MM.1S (cell line): ENCODE measurements around the gene VKORC1.
"Not testable (repeated sequence)": the region's sequence is repeated elsewhere in the genome, so short reads cannot be mapped to it uniquely, and the experiment has no call there.

Experiments
- DNase-seq: peaks from one replicate; pipeline ENCODE4 v3.0.0-alpha.2; 2015
- H2AFZ ChIP-seq: fragments of 300-600 bp; sonication (generic); 2 replicates; pipeline ENCODE4 v1.6.0; 2016; ENCODE audit warnings: antibody characterized with exemption, low read length
- H3F3A ChIP-seq: fragments of 300-600 bp; sonication (generic); 2 replicates; pipeline ENCODE4 v1.6.1; 2016; ENCODE audit warnings: mild to moderate bottlenecking, antibody characterized with exemption, low read length, moderate library complexity, mixed read lengths; ENCODE audit not compliant: insufficient read depth
- H3K27ac ChIP-seq: fragments of 300-600 bp; sonication (generic); 2 replicates; pipeline ENCODE4 v1.5.1; 2016; ENCODE audit warnings: mild to moderate bottlenecking, low read length
- H3K27me3 ChIP-seq: fragments of 300-600 bp; sonication (generic); replicated peaks from 2 replicates; pipeline ENCODE4 v1.6.0; 2016; ENCODE audit warnings: low read length; ENCODE audit not compliant: insufficient read depth
- H3K36me3 ChIP-seq: fragments of 300-600 bp; sonication (generic); replicated peaks from 2 replicates; pipeline ENCODE4 v1.6.1; 2016; ENCODE audit warnings: mild to moderate bottlenecking, low read length, mixed read lengths; ENCODE audit not compliant: insufficient read depth
- H3K4me1 ChIP-seq: fragments of 300-600 bp; sonication (generic); 2 replicates; pipeline ENCODE4 v1.6.1; 2016; ENCODE audit warnings: low read length, mixed read lengths
- H3K4me2 ChIP-seq: fragments of 300-600 bp; sonication (generic); 2 replicates; pipeline ENCODE4 v1.6.0; 2016; ENCODE audit warnings: low read depth, low read length
- H3K4me3 ChIP-seq: fragments of 300-600 bp; sonication (generic); 2 replicates; pipeline ENCODE4 v1.5.1; 2016; ENCODE audit warnings: low read length, mixed read lengths
- H3K79me2 ChIP-seq: fragments of 300-600 bp; sonication (generic); 2 replicates; pipeline ENCODE4 v1.6.1; 2016; ENCODE audit warnings: mixed run types, low read length, mixed read lengths
- H3K9ac ChIP-seq: fragments of 300-600 bp; sonication (generic); 2 replicates; pipeline ENCODE4 v1.6.1; 2016; ENCODE audit warnings: low read length, mixed read lengths
- H3K9me2 ChIP-seq: fragments of 300-600 bp; sonication (generic); replicated peaks from 2 replicates; pipeline ENCODE4 v1.6.1; 2016; ENCODE audit warnings: mild to moderate bottlenecking, low read length, mixed read lengths; ENCODE audit not compliant: insufficient read depth
- H3K9me3 ChIP-seq: fragments of 300-600 bp; sonication (generic); replicated peaks from 2 replicates; pipeline ENCODE4 v1.6.1; 2016; ENCODE audit warnings: mild to moderate bottlenecking, low read length, mixed read lengths; ENCODE audit not compliant: insufficient read depth
- H4K20me1 ChIP-seq: fragments of 300-600 bp; sonication (generic); 2 replicates; pipeline ENCODE4 v1.6.1; 2016; ENCODE audit warnings: mild to moderate bottlenecking, low read length, moderate library complexity, mixed read lengths; ENCODE audit not compliant: insufficient read depth
- EZH2 ChIP-seq: fragments of 300-600 bp; sonication (generic); optimal IDR thresholded peaks from 2 replicates; pipeline ENCODE3; 2017; ENCODE audit warnings: low read depth, mild to moderate bottlenecking, antibody characterized with exemption, low read length, mixed read lengths
- EZH2phosphoT487 ChIP-seq: fragments of 300-600 bp; sonication (generic); IDR thresholded peaks from 2 replicates; pipeline ENCODE4 v1.6.1; 2018; ENCODE audit warnings: antibody characterized with exemption, low read length
- TF ChIP-seq, protein P1 (sequence below): fragments of 300-600 bp; sonication (generic); IDR thresholded peaks from 2 replicates; pipeline ENCODE4 v1.5.1; 2016; ENCODE audit warnings: antibody characterized with exemption, low read length, mixed read lengths

The VKORC1 gene

DNA sequence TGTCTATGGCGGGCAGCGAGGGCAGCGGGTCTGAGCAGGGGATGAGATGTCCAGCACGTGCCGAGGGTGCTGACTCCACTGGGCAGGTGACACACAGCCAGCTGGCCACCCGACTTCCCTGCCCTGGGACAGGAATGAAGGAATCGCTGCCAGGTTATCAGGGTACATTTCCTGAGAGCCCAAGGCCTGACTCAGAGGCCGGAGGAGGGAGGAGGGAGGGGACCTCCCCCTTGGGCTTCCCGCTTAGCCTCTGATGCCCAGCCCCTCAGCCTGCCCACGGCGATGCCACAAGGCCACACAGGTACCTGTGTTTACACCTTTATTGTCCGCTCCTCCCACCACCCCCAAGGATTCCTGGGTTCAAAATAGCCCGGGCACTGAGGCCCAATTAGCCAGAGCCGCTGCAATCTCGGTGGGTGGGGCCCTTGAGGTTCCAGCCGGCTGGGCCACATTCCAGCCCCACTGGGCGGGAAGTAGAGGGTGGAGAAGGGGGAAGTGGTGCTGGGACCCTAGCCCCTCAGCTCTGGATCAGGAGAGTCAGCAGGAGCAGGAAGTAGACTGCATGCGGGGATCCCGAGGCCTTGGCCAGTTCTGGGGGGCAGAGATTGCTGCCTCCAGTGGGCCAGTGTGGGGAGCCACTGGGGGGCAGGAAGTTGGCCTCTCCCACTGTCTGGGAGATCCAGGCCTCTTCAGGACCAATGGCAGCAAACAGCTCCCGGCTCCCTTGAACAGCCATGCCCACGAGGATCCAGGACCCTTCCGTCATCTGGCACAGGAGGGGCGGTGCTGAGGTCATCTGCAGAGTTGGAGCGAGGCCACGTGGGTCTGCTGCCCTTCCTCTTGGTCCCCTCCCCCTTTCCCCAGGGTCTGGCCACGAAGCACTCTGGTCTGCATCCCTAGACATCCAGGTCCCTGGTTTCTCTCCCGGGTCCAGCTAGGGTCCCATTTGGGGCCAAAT, 44.3 kb upstream of the VKORC1 start:
- Histone ChIP-seq H3K79me2 (no peaks in the 10 kb centered on the region), H3K9me2 (no peaks in the 10 kb centered on the region), H3K9me3 (no peaks in the 10 kb centered on the region), H3K27me3 (0 out of 2 replicates have a peak, but pooled peaks cover 8% of the 10 kb centered on the region), H2AFZ (no peak overlapping the region), H3F3A (no peaks in the 10 kb centered on the region), H3K4me1 (peaks cover 8% of the 10 kb centered on the region), H3K27ac (no peak overlapping the region), H3K4me2 (no peak overlapping the region), H3K4me3 (no peak overlapping the region), H4K20me1 (no peaks in the 10 kb centered on the region), H3K9ac (no peak overlapping the region), H3K36me3 (no peaks in the 10 kb centered on the region)
- TF ChIP-seq, protein P1, sequence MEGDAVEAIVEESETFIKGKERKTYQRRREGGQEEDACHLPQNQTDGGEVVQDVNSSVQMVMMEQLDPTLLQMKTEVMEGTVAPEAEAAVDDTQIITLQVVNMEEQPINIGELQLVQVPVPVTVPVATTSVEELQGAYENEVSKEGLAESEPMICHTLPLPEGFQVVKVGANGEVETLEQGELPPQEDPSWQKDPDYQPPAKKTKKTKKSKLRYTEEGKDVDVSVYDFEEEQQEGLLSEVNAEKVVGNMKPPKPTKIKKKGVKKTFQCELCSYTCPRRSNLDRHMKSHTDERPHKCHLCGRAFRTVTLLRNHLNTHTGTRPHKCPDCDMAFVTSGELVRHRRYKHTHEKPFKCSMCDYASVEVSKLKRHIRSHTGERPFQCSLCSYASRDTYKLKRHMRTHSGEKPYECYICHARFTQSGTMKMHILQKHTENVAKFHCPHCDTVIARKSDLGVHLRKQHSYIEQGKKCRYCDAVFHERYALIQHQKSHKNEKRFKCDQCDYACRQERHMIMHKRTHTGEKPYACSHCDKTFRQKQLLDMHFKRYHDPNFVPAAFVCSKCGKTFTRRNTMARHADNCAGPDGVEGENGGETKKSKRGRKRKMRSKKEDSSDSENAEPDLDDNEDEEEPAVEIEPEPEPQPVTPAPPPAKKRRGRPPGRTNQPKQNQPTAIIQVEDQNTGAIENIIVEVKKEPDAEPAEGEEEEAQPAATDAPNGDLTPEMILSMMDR = no peak
- TF ChIP-seq EZH2phosphoT487 = no peak
- no peak for TF ChIP-seq EZH2
- DNase-seq = no peak

DNA sequence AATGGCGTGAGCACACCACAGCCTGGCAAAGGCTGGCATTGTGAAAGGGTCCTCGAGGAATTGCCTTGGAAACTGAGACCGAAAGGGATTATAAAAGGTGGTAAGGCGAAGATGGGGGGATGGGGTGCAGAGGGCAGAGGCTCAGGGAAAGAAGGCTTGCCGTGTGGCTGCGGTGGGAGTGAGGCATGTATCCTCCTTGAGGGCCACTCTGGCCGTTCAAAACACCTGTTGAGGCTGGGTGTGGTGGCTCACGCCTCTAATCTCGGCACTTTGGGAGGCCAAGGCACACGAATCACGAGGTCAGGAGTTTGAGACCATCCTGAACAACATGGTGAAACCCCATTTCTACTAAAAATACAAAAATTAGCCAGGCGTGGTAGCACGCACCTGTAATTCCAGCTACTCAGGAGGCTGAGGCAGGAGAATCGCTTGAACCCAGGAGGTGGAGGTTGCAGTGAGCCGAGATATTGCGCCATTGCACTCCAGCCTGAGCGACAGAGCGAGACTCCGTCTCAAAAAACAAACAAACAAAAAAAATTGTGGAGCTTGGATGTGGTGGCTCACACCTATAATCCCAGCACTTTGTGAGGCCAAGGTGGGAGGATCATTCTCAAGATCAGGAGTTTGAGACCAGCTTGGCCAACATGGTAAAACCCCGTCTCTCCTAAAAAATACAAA, 42.4 kb upstream of the VKORC1 start:
- not testable (repeated sequence) for H3K4me2 ChIP-seq, H3K9me2 ChIP-seq, H2AFZ ChIP-seq, H3F3A ChIP-seq, H3K36me3 ChIP-seq, H3K79me2 ChIP-seq, H3K27ac ChIP-seq, H3K27me3 ChIP-seq, H4K20me1 ChIP-seq, DNase-seq, H3K9me3 ChIP-seq, H3K9ac ChIP-seq, H3K4me3 ChIP-seq, H3K4me1 ChIP-seq

DNA sequence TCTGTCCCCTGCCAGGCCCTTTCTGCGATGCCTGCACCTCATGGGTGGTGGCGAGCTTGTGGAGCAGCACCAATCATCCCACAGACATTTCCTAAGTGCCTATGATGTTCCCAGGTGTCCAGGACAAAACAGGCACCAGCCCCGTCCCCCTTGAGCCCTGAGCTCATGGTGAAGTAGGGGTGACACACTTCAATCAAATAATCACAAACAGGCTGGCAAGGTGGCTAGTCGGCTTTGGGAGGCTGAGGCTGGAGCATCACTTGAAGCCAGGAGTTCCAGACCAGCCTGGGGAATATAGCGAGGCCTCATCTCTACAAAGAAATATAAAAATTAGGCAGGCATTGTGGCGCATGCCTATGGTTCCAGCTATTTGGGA, 41.7 kb upstream of the VKORC1 start:
- H3F3A ChIP-seq = no peaks in the 10 kb centered on the region
- no peaks in the 10 kb centered on the region for H3K9me3 ChIP-seq
- H3K27me3 ChIP-seq = no peaks in the 10 kb centered on the region
- no peaks in the 10 kb centered on the region for H3K9me2 ChIP-seq
- H3K4me3 ChIP-seq = no peak overlapping the region
- no peak for DNase-seq
- no peak overlapping the region for H3K9ac ChIP-seq
- H4K20me1 ChIP-seq = no peaks in the 10 kb centered on the region
- no peak overlapping the region for H3K4me2 ChIP-seq
- no peak overlapping the region for H2AFZ ChIP-seq
- H3K79me2 ChIP-seq = no peaks in the 10 kb centered on the region
- H3K4me1 ChIP-seq = peaks cover 2% of the 10 kb centered on the region
- TF ChIP-seq, protein P1 = no peak
- no peak for TF ChIP-seq EZH2
- no peak for TF ChIP-seq EZH2phosphoT487
- H3K27ac ChIP-seq = no peak overlapping the region
- no peaks in the 10 kb centered on the region for H3K36me3 ChIP-seq
